GM19467 (cell line): ENCODE measurements around the gene POU2F1.

Experiments
- ATAC-seq: cut with Tn5 transposase; IDR thresholded peaks from one replicate; pipeline ENCODE4 v1.9.1; 2021; ENCODE audit warnings: mild to moderate bottlenecking, moderate library complexity; ENCODE audit not compliant: unreplicated experiment

Gene POU2F1

DNA sequence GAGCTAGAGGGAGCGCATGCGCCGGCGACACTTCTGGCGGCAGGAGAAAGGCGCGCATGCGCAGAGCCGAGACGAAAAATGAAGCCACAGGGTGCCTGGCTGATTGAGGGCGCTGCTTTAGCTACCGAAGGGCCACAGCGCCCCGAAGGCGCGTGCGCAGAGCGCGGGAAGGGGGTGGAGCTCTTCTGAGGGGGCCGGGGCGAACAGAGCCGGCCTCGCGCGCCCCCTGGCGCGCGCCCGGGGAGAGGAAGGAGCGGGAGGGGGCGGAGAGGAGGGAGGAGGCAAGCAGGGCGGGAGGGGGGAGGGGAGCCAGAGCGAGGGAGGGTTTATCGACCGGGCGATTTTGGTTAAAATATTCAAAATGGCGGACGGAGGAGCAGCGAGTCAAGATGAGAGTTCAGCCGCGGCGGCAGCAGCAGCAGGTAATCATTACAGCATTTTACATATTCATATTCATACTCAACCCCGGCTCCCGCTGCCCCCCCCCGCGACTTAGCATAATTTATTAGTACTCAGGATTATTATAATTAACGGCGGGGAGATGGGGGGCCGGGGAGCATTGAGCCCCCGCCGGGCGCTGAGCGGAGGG is at the start of gene POU2F1:
POU2F1 (plus strand) TSS at position 350 of the 589 bp plus-strand sequence; CDS start at position 362, 12 bp downstream.
- ATAC-seq: peak; percentile 57

DNA sequence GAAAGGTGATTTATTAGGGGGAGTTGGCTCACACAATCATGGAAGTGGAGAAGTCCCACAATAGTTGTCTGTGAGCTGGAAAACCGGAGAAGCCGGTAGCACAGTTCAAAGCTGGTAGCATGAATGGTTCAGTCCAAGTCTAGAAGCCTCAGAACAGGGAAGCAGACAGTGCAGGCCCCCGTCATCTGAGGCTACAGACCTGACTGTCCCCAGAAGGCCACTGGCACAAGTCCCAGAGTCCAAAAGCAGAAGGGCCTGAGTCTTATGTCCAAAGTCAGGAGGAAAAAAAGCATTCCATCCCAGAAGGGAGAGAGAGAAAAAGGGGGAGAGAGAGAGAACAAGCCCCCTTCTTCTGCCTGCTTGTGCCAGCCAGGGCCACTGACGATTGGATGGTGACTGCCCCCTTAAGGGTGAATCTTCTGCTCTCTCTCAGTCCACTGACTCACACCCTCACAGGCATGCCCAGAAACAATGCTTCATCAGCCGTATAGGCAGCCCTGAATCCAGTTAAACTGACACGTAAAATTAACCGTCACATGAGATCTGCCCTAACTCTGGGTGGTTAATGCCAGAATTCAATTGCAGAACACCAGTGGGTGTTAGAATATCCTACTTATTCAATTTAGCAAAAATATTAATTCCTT is 49.3 kb upstream of the POU2F1 start:
- no peak for ATAC-seq

DNA sequence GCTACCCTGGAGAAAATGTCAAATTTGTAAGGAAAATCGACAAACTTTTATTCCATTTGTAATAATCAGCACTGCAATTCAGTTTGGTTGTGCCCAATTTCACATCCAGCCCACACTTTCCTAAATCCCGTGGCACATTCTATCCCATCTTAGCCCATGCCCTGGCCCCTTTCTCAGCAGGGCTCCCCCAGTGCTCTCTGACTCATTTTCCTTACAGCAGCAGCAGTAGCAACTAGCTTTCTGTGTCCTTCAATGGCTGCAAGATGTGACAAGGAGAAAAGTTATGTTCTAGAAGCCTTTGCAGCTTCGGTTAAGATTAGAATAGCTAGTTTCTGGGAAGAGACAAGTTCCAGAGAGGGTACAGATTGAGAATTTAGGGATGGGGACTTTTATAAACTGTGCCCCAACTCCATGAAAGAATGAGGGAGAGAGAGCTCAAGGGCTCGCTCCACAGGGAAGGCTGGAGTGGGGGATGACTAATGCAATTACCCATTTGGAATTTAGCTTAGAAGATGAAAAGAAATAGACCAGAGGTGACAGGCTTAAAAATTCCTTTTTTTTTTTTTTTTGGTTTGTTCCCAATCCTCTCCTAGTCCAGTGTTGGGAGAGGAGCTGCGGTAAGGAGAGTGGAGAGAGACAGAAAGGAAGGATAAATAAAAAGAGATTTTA is 47.0 kb upstream of the POU2F1 start:
- no peak for ATAC-seq

DNA sequence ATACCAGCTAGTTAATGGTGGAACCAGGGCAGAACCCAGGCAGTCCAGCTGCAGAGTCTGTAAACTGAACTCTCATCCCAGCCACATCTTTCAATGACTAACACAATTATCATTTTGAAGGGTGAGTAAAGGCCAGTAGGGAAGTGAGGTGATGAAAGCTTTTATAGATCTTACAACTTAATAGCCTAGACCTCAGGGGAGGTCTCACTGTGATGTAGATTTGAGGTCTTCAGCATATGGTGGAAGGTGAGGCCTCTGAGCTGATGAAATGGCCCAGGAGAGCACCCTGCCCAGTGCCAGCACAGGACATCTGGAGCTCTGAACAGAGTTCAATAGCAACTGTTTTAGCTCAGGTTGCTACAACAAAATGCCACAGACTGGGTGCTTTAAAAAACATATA is 44.8 kb upstream of the POU2F1 start:
- no peak for ATAC-seq

DNA sequence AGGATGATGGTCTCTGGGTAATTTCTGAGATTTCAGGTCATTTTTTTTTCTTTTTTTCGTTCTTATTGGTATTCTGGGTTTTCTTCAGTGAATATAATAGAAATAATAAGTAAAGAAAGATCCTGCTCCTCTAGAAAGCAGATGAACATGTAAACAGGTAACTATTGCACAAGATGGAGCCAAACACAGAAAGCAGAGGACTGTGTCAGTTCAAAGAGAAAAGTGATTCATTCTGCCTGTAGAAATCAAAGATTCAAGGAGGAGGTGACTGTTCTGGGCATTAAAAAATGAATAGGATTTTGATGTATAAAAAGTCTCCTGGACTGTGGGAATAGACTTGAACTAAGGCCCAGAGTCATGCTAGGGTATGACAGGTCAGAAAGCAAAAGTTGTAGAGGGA is 41.9 kb upstream of the POU2F1 start:
- ATAC-seq: no peak

DNA sequence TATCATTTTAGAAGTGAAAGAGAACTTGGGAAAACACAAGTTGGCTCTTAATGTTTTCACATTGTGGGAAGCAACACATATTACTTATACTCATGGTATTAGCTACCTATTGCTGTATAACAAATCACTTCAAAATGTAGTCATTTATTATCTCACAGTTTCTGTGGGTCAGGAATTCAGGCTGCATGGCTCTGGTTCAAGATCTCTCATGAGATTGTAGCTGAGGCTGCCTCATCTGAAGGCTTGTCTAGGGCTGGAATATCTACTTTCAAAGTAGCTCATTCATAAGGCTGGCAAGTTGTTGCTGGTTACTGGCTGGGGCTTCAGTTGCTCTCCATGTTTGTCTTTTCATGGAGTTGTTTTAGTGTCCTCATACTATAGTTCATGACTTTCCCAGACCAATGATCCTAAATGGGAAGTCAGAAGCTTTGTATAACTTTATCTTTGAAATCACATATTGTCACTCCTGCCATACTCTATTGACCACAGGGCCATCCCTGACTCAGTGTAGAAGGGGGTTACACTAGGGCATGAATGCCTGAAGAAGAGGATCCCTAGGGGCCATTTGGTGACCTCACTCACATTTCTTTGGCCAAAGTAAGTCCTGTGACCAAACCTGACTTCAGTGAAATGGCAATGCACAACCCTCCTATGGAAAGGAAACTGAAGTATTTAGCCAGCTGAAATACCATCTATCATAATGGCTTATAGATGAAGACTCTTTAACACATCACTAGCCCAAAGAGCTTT is 37.9 kb upstream of the POU2F1 start:
- no peak for ATAC-seq

DNA sequence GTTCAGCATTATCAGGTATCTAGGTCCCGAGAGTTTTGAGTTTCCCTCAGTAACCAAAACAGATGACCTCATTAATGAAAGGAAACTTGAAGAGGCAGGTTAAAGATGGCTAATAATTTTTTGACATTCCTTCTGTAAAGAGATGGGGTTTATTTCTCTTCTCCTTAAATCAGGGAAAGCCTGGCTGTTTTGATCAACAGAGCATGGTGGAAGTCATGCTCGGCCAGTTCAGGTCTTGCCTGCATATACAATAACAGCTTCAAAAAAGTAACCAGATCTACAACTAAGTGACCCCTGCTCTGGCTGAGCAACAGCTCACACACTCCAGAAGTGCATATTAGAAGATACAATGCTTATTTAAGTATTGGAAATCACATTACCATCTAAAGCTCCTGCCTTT is 36.6 kb upstream of the POU2F1 start:
- no peak for ATAC-seq

DNA sequence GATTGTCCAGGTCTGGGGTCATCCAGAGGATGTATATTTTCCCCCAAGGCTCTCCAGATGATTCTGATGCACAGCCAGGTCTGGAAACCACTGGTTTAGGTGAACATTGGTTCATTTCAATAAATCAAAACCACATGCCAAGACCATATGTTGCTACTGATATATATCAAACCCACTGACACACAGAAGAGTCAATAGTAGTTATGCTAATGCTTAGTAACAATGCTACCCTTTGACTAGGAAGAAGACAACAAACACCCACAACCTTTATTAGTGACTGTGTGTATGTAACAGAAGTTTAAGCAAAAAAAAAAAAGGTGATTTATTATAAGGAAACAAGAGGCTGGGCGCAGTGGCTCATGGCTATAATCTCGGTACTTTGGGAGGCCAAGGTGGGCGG is 35.6 kb upstream of the POU2F1 start:
- ATAC-seq: no peak

DNA sequence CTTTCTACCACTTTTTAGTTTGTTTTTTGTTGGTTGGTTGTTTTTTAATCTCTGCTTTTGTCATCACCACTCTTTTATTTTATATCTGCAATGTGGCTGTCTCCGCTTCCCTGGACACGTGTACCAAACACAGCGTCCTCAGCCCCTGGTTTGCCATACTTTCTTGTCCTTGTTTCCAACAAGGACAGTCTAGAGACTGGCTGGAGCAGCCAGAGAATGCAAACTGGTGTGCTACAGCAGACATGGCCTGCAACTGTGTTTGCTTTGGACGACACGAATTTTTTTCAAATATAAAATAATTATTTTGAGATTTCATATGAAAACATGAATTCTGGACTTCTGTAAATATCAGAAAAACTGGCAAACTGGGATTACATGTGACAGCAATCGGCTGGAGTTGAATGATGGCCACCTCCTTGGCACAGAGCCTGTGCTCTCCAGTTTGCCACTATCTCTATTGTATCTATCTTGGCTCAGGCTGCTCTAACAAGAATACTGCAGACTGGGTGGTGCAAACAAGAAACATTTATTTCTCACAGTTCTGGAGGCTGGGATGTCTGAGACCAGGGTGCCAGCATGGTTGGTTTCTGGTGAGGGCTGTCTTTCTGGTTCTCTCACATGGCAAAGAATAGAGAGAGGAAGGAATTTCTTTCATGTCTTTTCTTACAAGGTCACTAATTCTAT is 34.6 kb upstream of the POU2F1 start:
- no peak for ATAC-seq

DNA sequence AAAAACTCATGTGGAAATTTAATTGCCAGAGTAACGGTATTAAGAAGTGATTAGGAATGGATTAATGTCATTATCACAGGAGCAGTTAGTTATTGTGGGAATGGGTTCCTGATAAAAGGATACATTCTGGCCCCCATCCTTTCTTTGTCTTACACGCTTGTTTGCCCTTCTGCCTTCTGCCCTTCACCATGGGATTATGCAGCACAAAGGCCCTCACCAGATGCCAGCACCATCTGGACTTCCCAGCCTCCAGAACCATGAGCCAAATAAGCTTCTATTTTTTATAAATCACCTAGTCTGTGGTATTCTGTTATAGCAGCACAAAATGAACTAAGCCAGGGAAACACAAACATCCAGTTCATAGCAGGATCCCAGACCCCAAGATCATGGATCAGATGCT is 33.9 kb upstream of the POU2F1 start:
- ATAC-seq: no peak

DNA sequence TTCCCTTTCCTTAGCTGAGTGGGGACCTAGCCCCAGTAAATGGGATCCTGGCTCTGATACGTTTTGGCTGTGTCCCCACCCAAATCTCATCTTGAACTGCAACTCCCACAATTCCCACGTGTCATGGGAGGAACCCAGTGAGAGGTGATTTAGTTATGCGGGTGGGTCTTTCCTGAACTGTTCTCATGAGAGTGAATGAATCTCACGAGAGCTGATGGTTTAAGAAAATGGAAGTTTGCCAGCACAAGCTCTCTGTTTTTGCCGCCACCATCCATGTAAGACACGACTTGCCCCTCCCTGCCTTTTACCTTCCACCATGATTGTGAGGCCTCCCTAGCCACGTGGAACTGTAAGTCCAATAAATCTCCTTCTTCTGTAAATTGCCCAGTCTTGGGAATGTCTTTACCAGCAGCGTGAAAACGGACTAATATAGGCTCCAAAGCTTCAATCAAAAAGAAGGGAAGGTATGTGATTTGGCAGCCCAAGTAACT is 29.9 kb upstream of the POU2F1 start:
- no peak for ATAC-seq

DNA sequence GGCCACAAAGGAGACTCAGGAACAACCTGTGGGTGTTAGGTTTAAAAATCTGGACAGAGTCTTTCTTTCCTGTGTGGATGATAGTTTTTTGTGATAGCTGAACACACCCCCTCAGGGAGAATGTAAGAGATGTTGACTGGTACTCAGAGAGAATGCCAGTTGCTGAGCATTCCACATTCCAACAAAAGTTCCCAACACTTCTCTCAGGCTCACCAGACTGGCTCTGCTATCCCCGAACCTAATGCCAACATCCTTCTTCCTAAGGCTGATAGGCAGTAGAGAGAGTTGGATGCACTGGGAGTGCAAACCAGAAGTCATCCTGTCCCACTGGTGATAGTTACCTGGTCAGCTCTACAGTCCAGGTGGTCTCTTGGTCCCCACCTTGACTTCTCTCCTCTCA is 28.7 kb upstream of the POU2F1 start:
- no peak for ATAC-seq

DNA sequence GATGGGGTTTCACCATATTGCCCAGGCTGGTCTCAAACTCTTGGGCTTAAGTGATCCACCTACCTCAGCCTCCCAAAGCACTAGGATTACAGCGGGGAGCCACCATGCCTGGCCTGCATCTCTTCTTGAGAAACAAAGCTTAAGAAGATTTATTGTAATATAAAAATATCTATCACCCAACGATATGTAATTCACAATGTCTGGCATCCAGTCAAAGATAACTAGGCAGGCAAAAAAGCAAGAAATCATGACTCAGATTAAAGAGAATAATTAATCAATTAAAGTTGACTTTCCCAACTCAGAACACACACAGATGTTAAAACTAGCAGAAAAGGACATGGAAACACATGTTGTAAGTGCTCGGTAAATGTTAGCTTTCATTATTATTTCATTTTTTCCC is 26.5 kb upstream of the POU2F1 start:
- no peak for ATAC-seq

DNA sequence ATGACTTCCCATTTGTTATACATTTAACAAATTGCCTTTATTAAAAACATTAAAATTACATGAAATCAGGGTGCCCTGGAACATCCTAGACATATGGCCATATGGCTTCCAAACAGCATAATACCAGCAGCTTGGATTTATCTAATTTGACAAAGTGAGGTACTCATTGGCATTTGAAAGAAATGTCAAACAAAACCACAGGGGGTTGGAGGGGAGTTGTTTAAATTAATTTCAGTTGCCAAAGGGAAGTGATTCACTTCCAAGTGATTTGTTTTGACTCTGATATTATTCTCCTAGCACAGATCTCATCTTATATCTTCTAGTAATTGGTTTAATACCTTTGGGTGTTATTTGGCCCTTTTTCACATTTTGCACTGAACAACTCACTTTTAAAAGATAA is 24.5 kb upstream of the POU2F1 start:
- no peak for ATAC-seq

DNA sequence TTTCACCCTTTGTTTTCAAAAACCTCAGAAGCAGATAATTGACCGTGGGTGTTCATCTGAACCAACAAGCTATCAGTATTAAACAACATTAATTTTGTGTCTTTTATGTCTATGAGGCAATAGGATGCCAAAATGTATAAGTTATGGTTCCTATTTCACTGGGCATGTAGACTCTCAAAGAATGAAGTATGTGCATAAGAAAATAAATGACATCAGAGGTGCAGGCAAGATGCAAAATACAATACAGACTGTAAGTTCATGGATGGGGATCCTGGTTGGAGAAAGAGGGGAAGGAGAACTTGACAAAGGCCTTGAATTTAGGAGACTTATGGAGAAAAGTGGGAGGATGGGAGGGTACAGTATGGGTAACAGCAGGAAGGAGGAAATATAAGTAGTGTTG is 23.4 kb upstream of the POU2F1 start:
- ATAC-seq: no peak

DNA sequence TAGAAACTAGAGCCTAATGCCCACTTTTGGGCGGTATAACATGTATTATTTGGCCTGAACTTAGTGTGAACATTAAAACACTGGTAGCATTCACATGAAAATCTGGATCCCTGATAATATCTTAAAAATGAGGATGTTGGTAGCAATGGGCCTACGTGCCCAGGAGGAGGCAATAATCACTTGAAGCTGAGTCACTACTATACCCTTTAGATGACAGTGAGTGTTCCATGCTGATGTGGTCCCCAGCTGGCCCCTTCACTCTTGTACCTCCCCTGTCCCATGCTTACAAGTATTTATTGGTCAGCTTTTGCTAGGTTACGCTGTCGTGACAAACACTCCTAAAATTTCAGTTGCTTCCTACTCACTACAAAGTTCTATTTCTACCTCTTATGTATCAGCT is 23.0 kb upstream of the POU2F1 start:
- no peak for ATAC-seq

DNA sequence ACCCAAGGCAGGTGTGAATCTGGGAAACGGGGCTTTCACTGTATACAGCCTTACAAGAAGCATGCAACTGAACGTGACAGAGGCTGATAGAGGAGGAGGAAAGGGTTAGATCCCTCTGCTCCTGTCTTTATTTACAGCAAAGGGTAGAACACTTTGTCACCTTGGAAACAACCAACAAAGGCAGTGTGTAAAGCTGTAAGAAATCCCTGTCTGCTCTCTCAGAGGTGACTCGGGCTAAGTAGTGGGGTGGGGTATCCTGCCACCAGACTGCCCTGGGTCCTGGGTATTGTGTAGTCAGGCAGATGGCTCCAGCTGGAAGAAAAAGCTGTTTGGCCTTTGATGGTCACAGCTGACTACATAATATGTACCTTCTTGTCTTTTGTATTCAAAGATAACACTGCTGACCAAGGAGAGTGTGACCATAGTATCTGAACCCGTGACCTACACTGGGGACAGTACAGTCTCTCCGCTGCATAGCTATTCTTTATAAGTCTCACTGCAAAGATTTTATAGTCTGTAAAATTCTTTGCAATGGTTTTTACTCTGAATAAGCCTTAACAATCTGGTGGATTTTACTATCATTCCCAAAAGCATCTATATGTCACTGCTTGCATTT is 22.1 kb upstream of the POU2F1 start:
- no peak for ATAC-seq

DNA sequence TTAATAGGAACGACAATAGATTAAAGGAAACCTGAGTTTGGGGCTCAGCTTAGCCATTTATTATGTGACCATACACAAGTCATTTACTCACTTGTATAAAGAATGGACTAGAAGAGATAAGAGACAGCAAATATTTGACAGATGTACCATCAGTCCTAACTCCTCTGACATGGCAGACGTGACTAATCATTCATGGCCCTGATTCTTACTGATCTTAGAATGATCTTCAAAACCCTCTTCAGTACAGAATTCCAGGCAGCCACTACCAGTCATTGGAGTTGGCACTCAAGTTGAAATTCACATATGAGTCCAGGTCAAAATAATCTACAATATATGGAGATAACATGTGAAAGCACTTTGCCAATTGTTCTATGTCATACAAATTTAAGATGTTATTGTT is 21.0 kb upstream of the POU2F1 start:
- no peak for ATAC-seq

DNA sequence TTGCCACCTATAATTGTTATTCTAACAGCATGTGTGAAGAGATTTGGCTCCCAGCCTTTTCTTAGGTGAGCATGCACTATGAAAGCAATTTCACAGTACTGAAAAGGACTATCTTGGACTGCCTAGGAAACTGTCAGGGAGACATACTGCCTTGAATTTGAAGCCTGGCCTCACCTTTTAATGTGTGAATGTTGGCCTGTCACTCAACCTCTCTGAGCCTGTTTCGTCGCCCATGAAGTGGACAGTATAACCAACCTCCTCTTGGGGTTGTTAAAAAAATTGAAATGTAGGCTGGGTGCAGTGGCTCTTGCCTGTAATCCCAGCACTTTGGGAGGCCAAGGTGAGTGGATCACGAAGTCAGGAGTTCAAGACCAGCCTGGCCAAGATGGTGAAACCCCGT is 20.4 kb upstream of the POU2F1 start:
- ATAC-seq: no peak

DNA sequence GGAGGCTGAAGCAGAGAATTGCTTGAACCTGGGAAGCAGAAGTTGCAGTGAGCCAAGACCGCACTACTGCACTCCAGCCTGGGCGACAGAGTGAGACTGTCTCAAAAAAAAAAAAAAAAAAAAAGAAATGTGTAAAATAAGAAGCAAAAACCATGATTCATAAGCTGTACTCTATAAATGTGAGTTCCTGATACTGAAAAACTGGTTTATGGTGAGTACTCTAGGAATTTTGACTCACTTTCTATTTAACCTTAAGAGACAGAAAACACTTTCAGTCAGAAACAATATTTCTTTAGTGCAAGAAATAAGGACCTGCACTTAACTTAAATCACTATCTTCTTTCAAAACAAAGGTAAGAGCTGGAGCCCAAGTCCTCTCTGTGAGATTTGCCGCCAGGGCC is 19.9 kb upstream of the POU2F1 start:
- ATAC-seq: no peak

DNA sequence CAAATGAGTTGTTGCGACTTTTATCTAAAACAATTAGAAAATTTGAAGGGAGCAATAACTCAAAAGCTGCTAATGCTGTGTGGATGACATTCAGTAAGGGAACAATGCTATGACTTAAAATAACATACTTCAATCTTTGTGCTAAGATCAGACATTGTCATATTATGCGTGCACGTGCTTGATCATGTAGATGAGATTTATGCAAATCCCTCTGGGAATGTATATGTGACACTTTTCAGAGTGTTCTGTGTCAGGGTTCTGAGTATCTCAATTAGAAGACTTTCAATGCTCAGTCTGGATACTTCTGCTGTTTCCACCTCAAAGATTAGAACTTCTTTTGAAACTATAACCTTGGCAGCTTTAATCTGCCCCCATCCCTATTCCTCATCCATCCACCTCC is 18.6 kb upstream of the POU2F1 start:
- no peak for ATAC-seq
